ENCODE measurements around the gene MGLL. TPM values are rescaled to one million over a fixed set of nuclear protein-coding genes. Genes with fewer than 3 reads are reported as not detected.

MGLL gene
- total RNA-seq, 1 experiment from 2014 or later = 2.0 TPM

DNA sequence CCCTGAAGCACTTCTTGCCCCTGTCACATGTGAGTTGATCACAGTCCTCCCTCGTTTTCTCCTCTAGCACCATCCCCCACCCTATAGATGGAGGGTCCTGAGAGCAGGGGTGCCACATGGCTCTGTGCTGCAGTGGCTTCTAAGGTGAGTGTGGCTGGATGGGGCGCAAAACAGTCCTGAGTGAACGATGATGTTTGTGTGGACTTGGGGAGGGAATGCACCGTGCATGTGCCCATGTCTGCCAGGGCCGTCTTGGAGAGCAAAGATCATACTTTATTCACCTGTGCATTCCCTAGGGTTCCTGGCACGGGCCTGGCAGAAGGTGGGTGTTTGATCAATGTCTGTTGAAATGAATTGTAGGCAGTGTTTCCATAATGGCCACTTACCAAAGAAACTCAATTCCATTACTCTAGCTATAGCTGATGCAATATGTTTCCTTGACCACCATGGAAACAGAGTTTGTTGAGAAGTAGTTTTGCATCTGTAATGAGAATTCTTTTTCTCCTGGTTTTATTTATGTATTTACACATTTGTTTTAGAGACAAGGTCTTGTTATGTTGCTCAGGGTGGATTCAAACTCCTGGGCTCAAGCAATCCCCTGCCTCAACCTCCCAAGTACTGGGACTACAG is 91.5 kb downstream of the MGLL start:
- DNase-seq (ENCODE audit: extremely low read depth, low read depth) = no peak

DNA sequence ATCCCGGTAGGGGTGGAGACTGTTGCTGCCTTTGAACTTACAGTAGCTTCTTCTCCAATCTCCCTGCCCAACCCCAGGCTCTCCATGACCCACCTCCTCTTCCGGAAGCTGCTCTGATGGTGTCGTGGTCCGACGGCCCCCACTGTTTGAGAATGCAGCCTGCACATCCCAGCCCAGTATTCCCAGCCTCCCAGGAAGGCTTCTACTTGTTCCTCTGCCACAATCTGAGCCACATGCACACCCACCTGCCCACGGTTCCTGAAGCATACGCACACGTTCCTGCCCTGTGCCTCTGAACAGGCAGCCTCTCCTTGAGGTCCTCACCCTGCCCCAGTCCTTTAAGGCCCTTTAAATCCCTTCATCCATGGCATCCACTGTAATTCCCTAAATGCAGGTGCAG is 92.1 kb downstream of the MGLL start:
- DNase-seq (ENCODE audit: extremely low read depth, low read depth) = no peak

DNA sequence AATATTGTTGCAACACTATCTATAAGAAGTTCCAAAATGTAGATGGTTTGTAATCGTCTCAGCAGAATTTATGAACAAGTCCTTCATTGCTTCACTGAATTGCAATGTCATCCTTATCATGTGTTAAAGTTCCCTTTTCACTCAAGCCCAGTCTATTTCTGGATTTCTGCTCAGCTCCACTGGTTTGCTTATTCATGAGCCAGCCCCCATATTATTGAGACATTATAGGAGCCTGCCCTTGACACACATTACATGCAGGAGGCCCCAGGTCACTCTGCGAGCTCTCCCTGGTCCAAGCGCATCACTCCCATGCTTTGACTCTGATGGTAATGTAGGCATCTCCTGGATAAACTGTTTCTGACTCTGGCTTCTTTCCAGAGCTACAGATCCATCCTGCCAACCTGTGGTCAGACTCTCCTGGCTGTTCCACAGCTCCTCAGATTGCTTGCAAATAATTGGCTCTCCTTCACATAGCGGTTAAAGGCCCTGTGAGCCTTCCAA is 92.7 kb downstream of the MGLL start:
- no peak for DNase-seq (ENCODE audit: extremely low read depth, low read depth)

DNA sequence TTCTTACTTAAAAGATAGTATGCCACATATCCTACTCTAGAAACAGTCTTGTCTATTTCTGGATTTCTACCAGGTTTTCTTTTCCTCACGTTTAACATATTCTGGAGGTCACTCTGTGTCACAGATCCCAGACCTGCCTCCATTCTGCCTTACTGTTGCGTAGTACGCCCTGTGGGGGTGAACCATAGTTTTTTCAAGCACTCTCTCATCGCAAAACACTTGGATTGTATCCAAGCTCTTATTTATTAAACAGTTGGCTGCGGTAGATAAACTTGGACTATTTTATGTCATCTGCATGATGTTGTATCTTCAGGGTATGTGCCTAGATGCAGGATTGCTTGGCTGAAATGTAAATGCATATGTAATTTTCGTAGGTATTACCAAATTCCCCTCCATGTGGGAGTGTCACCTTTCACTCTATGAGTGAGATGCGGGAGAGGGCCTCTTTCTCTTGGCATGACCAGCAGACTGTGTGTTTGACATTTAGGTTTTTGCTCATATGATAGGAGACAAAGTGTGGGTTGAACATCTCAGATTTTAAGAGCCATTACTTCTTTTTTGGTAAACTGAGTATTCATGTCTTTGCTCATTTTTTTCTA is 93.8 kb downstream of the MGLL start:
- DNase-seq (ENCODE audit: extremely low read depth, low read depth) = no peak

DNA sequence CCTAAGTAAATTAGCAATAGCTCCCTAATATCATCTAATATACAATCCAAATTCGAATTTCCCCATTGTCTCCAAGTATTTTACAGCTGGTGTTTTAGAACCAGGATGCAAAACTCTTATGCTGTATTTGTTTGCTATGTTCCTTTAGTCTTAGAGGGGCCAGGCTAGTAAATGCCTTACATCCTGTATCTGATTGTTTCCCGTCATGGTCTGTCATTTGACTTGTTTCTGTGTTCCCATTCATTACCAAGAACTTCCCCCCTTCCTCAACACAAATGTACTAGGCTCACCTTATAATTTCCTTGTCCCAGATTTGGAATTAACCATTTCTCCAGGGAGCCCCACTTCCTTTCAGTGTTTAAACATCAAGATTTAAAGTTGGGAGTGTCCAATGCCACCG is 95.4 kb downstream of the MGLL start:
- DNase-seq (ENCODE audit: extremely low read depth, low read depth) = no peak

DNA sequence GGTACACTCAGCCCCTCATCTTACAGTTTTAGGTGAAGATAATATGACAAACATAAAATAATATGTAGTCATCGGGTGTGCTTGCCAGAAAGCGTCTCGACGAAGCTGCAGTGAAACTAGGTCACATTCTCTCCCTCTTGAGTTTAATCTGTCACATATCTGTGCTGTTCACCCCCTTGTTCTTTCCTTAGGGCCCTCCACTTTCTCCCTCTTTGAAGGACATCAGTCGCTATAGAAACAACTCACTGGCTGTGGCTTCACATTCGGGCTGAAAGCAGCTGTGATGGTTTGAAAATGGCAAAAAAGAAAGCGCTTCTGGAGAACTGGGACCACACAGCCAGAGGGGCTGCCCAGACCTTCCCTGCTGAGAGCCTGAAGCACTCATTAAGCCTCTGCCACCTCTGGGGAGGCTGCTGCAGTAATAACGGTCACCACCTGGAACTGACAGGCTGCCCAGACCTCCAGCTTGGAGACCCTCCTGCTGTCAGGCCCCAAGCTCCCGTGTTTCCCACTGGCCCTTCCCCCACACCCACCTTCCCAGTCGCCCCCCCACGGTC is 99.2 kb downstream of the MGLL start:
- no peak for DNase-seq (ENCODE audit: extremely low read depth, low read depth)

DNA sequence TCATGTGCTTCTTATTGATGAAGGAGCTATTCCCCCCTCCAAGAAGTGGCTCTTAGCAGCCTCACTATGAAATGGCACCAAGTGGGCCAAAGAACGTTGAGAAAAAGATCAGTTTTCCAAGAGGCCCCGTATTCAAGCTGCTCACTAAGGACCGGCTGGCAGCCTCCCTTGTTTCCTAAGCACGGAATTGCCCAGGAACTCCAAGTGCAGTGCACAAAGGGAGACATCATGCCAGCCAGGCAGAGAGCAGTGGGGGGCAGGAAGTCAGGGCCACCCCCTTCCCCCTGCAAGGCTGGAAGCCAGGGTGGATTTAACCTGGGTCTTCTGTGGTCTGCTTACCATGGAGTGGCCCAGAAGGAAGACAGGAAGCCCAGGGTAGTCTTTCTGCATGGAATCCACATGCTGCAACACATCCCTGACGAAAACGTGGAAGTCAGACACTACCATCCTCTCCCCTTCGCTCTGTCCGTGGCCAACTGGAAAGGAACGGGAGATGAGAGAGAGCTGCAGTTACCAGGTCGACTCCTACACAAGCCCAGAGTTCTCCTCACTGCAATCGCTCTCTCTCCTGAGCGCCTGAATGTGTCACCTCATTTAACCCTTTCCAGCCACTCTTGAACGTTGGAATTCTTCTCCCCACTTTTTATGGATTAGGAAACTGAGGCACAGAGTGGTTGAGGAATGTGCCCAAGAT is 100.1 kb downstream of the MGLL start:
- no peak for DNase-seq (ENCODE audit: extremely low read depth, low read depth)

DNA sequence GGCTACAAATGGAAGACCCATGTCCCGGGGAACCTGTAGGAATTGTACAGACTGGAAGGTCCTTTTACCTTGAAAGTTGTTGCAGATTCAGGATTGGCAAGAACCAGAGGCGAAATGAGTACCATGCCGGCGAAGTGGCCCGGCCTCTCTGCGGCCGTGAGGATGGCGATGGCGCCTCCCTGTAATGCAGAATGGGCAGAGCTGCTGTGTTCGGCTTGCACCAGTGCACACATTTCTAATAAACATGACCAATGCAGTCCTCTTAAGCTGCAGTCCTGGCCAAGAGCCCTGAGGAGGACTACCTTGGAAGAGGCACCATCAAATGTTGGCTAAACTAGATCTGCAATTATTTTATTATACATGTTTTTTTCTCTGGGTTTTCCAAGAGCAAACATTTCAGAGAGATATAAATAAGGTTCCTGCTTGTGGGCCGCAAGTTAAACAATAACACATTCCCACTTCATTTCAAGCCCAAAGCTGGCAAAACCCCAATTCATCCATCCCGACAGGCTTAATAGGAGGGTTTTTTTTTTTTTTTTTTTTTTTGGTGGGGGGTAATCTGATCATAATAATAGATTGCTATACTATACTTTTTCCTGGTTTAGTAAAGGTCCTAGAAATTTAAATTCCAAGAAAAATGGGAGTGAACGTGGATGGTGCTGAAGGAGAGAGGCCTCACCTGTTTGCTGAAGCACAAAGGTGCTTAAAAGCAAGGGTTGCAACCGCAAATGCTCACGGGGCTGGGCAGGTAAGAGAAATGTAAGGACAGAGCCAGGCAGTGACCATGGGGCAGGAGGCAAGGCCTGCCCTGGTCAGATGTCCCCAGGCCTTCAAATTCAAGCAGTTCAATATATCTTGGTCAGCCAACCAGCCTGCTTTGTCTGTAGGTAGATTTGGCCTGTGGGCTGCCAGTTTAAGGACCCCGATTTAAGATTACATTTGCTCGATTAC is 101.1 kb downstream of the MGLL start:
- DNase-seq (ENCODE audit: extremely low read depth, low read depth) = no peak

DNA sequence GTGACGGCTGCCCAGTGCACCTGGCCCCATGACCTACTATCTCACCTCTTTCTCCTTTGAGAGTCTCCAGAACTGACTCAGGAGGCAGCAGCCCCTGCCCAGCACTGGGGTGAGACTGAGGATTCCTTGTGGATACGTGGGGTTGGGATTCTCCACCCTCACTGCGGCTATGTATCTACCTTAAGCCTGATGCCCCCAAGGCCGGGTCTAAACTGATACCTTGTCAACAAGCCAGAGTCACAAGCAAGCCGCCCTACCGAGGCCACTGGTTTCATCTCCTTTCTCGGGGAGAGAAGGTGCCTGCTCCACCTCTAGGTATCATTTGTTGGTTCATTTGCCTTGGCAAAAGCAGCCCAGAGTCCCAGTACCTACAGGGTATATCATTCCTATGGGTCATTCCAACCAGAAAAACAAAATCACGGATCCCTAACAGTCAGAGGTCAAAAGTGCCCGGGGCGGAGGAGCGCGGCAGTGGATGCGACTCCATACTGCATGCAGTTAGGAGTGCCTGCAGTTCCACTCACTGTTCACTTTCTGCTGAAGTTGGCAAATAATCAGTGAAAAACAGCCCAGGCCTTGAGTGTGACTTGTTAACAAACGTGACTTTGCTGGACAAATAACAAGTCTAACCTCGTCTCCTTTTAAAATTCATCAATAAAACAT is 102.0 kb downstream of the MGLL start:
- no peak for DNase-seq (ENCODE audit: extremely low read depth, low read depth)

DNA sequence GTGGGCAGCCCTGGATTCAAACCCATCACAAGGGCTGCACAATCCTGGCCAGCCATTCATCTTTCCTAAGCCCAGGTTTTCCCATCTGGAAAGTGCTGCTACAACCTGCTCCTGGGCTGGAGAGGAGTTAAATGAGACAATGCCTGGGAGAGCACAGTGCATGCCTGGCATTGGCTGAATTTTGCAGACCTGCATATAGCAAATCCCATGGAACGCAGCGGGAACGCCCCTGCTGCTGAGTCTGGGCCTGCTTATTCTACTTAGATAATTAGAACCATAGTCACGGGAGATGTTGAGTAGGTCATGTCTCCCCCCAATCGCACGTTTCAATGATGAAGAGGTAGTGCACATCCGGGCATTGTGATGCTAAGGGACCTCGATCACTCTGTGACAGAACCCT is 102.9 kb downstream of the MGLL start:
- DNase-seq (ENCODE audit: extremely low read depth, low read depth) = no peak

DNA sequence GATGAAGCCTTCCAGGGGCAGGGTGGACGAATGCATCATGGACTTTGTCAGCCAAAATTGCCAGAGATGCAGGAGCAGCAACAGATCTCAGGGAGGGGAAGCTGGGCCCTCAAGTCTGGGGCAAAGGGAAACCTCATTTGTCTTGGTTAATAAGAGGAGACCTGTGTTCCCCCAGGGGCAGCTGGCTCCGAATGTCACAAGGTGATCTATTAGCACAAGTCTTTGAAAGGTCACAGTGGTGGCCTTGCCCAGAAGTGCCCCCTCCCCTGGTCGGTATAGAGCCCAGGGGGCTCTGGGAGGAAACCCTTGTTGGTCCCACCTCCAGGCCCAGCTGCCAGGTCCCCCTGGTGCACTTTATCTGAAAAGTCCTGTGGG is 103.4 kb downstream of the MGLL start:
- DNase-seq (ENCODE audit: extremely low read depth, low read depth) = no peak

DNA sequence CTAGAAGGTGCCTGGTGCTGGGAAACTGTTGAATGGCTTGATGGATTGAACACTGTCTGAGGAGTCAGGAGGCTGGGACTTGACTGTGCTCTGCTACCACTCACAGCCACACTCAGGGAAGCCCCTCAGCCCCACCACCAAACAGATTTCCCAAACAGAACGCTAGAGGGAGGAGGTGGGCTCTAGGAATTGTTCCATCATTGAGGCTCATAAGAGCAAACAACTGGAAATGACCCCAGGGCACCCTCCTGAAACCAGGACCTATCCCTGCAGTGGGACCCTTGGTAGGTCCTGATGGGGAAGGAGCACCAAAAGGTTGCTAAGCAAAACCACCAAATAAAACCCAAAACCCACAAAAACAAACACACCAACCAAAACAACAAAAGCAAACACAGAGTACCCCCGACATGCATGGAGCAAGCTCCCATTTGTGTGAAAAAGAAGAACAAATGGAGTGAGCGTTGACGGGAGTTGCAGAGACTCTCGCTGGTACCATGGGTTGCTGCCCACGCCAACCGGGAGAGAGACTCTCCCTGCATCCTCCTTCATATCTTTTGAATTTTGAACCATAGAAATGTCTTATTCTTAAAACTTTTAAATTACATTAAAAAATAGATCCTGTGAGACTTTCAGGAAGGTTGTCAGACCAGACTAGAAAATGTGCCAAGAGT is 103.9 kb downstream of the MGLL start:
- DNase-seq (ENCODE audit: extremely low read depth, low read depth) = no peak

DNA sequence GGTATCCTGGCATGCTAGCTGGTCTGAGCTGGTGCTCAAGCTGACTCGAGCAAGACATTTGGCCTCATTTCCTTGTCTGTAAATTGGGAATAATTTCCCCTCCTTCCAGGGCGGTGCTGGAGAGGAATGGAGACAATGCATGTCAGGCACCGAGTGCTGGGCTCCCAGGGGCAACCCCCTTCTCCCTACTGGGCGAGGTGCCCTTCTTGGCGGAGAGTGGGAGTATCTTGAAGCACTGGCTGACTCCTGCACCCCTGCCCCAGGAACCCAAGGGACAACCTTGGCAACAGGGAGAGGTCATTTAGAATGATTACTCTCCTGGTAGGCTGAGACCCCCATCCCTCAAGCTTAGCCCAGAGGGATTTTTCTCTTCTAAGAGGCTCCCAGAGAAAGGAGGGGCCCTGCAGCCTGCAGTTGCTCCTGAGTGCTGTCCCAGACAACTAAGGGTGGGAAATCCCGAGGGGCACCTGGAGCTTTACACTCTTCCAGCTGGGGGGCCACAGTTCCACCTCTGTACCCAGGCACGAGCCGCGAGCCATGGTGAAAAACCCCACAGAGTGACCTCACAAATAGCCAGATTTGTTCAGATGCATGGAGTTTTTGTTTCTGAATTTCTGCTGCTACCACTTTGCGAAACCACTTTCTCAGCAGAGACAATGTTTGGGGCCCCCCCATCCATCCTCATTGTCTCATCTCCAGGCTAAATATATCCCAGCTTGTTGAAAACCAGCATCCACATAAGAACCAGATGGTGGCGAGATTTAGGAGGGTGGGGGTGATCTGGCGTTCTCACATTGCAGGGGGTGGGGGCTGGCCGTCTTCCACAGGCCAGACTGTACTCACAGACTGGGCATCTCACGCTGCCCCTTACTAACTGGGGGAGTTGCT is 104.7 kb downstream of the MGLL start:
- DNase-seq (ENCODE audit: extremely low read depth, low read depth) = no peak

DNA sequence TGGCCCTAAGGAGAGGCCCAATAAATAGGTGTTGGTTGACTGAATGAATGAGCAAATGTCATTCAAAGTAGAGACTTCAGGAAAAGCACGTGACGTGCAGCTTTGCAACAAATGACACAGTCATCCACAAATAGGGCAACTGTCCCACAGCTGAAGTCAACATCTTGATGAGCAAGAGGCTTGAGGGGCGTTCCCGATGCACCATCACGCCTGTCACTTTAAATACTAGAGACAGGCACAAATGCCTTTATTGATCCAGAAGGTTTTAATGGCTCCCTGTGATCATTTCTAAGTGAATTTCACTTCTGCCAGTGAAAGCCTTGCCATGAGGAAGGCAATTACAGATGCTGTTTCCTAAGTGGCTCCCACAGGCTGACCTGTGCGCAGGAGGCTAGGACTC is 105.9 kb downstream of the MGLL start:
- DNase-seq (ENCODE audit: extremely low read depth, low read depth) = no peak

DNA sequence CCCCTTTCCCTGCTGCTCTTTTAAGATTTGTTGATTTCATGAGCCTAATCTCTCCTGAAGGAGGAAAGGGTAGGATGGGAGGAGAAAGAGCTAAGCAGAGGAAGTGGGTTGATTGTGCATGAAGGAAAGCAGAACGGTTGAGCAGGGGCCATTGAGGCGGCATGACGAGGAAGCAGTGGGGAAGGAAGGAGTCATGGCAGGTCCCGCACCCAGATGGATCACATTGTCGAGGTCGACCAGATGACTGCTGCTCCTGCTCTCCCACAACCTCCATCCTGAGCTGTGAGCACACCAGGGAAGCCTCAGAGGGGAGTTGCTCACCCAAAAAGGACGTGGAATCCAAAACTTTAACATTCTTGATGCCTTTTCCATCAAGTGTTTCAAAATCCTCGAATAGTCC is 106.8 kb downstream of the MGLL start:
- DNase-seq (ENCODE audit: extremely low read depth, low read depth) = no peak

DNA sequence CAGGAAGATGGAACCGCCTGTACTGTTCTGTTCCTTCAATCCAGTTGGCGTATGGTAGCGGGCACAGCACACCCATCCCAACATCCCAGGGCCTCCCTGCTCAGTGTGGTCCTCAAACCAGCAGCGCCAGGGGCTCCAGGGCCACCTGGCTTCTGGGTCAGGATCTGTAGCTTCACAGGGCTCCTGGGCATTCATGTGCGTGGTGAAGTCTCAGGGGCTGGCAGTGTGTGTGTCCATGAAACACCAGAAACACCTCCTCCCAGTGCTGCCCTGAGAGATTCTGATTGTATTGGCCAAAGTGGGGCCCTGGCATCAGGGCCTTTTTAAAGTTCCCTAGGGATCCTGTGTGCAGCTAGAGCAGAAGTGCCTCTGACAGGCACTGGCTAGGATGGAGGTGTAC is 107.4 kb downstream of the MGLL start:
- no peak for DNase-seq (ENCODE audit: extremely low read depth, low read depth)

DNA sequence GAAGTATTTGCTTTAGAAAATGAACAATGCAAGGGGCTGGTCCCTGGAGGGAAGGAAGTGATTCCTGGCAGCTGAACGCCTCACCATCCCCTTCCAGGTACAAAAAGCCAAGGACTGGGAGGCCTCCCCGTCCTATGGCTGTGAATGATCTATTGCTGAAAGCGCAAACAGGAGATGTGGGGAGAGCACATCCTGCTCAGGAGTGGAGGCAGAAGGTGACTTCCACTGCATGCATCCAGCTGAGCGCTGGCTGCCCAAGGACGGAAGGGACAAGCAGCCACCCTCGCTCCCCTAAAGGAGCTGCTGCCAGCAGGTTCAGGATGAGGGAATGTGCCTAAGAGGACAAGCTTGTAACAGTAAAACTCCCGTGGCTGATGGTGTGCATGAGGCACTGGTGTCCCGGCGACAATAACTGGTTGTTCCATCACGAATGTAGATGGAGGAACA is 108.2 kb downstream of the MGLL start:
- no peak for DNase-seq (ENCODE audit: extremely low read depth, low read depth)
